Measurements from ENCODE around the gene RING1. TPM values are rescaled to one million over a fixed set of nuclear protein-coding genes. Genes with fewer than 3 reads are reported as not detected.
A peak's percentile ranks its signal among the peaks of the same experiment; 100 is the strongest.

RING1 gene
- total RNA-seq, 1 experiment from 2014 or later, result 45.9 TPM

GRCh38 chr6:33198159-33198852, 10.0 kb upstream of the RING1 start:
- Histone ChIP-seq H3K79me2 (ENCODE audit: insufficient read depth, low read length) (peaks cover 59% of the 10 kb centered on the region), H3K4me3 (replicated peaks in 1 of 2; ENCODE audit: low read depth in 1 of 2, low read length in 2 of 2) (no peak overlapping the region), H3K9ac (ENCODE audit: low read length) (peak overlapping the region; percentile 80; the same call in 1 of the 2 replicates), H3K36me3 (ENCODE audit: control insufficient read depth in 1 of 2, insufficient read depth in 2 of 2, low read length in 2 of 2) (peaks cover 34 to 47% of the 10 kb centered on the region in 2 experiments; a peak in 3 of 4 replicates), H4K20me1 (ENCODE audit: insufficient read depth) (no peaks in the 10 kb centered on the region), H3K9me2 (ENCODE audit: insufficient read depth) (no peaks in the 10 kb centered on the region), H2AFZ (ENCODE audit: low read depth, low read length, poor library complexity, severe bottlenecking) (no peak overlapping the region), H3K27ac (ENCODE audit: low read depth, low read length) (peak overlapping the region; percentile 34), H3K4me2 (ENCODE audit: low read length) (peak overlapping the region; percentile 96; the same call in 1 of the 2 replicates), H3K4me1 (ENCODE audit: control insufficient read depth in 1 of 2, insufficient read depth in 2 of 2, low read length in 2 of 2) (peaks cover 26 to 42% of the 10 kb centered on the region in 2 experiments), H3K27me3 (ENCODE audit: insufficient read depth, low read length) (no peaks in the 10 kb centered on the region), H3K9me3 (ENCODE audit: control insufficient read depth in 1 of 2, insufficient read depth in 1 of 2, low read depth in 1 of 2, low read length in 2 of 2) (no peaks in the 10 kb centered on the region)
- RAD21 ChIA-PET (ENCODE audit: low non-redundant PET in 1 of 2, low total read pairs in 2 of 2, uncharacterized antibody in 2 of 2, unreplicated experiment in 2 of 2), result interaction anchor here (0.6 to 0.8 kb wide), 3 partner anchors 8 to 236 kb away, joined by 3 to 4 read pairs (median 3); no protein-coding TSS in a partner anchor
- no peak for DNase-seq (ENCODE audit: low read depth, low spot score)
- intact Hi-C loops (cut with micrococcal nuclease), result no loop called here
- TF ChIP-seq EGR1 (IDR thresholded peaks at IDR 0.05; ENCODE audit: low read depth), result no peak
- no peak for TF ChIP-seq EZH2phosphoT487 (IDR thresholded peaks at IDR 0.05; ENCODE audit: borderline replicate concordance)
- no peak for TF ChIP-seq ELF1 (IDR thresholded peaks at IDR 0.05; ENCODE audit: borderline replicate concordance, low read depth)
- no peak for TF ChIP-seq FOSL1 (IDR thresholded peaks at IDR 0.05; ENCODE audit: low read depth)
- ATAC-seq, result no peak
- CTCF ChIA-PET, result interaction anchor here (0.7 to 1.9 kb wide), 5 partner anchors 15 to 101 kb away, joined by 3 to 9 read pairs (median 3); no protein-coding TSS in a partner anchor
- POLR2A ChIA-PET, result interaction anchor here (1.2 to 2.2 kb wide), 2 partner anchors 50 to 227 kb away, joined by 3 to 7 read pairs; no protein-coding TSS in a partner anchor
- BruUV-seq (replicated peaks), result no TSS peak

- BruUV-seq (replicated peaks), result no TSS peak
- ATAC-seq (no peak), DNase-seq (ENCODE audit: low read depth, low spot score) (no peak)
- Histone ChIP-seq H4K20me1 (ENCODE audit: insufficient read depth) (no peaks in the 10 kb centered on the region), H3K79me2 (ENCODE audit: insufficient read depth, low read length) (peaks cover 65% of the 10 kb centered on the region), H3K36me3 (ENCODE audit: control insufficient read depth in 1 of 2, insufficient read depth in 2 of 2, low read length in 2 of 2) (peaks cover 34 to 52% of the 10 kb centered on the region in 2 experiments; a peak in 3 of 4 replicates), H3K4me2 (ENCODE audit: low read length) (peak overlapping the region; percentile 96), H3K9me2 (ENCODE audit: insufficient read depth) (no peaks in the 10 kb centered on the region), H3K9ac (ENCODE audit: low read length) (peak overlapping the region; percentile 80), H2AFZ (ENCODE audit: low read depth, low read length, poor library complexity, severe bottlenecking) (no peak overlapping the region), H3K4me1 (ENCODE audit: control insufficient read depth in 1 of 2, insufficient read depth in 2 of 2, low read length in 2 of 2) (peaks cover 27 to 47% of the 10 kb centered on the region in 2 experiments), H3K27me3 (ENCODE audit: insufficient read depth, low read length) (no peaks in the 10 kb centered on the region), H3K9me3 (ENCODE audit: control insufficient read depth in 1 of 2, insufficient read depth in 1 of 2, low read depth in 1 of 2, low read length in 2 of 2) (no peaks in the 10 kb centered on the region), H3K27ac (ENCODE audit: low read depth, low read length) (peak overlapping the region; percentile 94; the same call in 1 of the 2 replicates), H3K4me3 (replicated peaks in 1 of 2; ENCODE audit: low read depth in 1 of 2, low read length in 2 of 2) (peak overlapping the region; percentile 63 to 69)
- intact Hi-C loops (cut with micrococcal nuclease), result no loop called here
- ChIA-PET POLR2A (interaction anchor here (1.2 to 2.2 kb wide), 2 partner anchors 49 to 227 kb away, joined by 3 to 7 read pairs; no protein-coding TSS in a partner anchor), CTCF (no interaction called here), RAD21 (ENCODE audit: low non-redundant PET in 1 of 2, low total read pairs in 2 of 2, uncharacterized antibody in 2 of 2, unreplicated experiment in 2 of 2) (interaction anchor here in 1 of 2 experiments (0.7 kb wide), 1 partner anchor 9 kb away, joined by 3 read pairs; no protein-coding TSS in a partner anchor)
- no peak for TF ChIP-seq MAX (IDR thresholded peaks at IDR 0.05)
- no peak for TF ChIP-seq FOSL1 (IDR thresholded peaks at IDR 0.05; ENCODE audit: low read depth)
- TF ChIP-seq SIN3A (IDR thresholded peaks at IDR 0.05; ENCODE audit: low read depth), result no peak
- TF ChIP-seq RAD21 (IDR thresholded peaks at IDR 0.05; ENCODE audit: low read depth), result no peak
- TF ChIP-seq ELF1 (IDR thresholded peaks at IDR 0.05; ENCODE audit: borderline replicate concordance, low read depth), result no peak
- no peak for TF ChIP-seq ZFX (IDR thresholded peaks at IDR 0.05)
- no peak for TF ChIP-seq YY1 (IDR thresholded peaks at IDR 0.05; ENCODE audit: extremely low read depth, insufficient replicate concordance, low read depth, low read length)
- no peak for TF ChIP-seq REST (IDR thresholded peaks at IDR 0.05; ENCODE audit: low read depth)
- TF ChIP-seq CTCF (IDR thresholded peaks at IDR 0.05 in 2 of 3, conservative IDR thresholded peaks at IDR 0.05 in 1 of 3; ENCODE audit: borderline replicate concordance in 1 of 3, insufficient read depth in 1 of 3, low read depth in 2 of 3, low read length in 2 of 3), result no peak
These were observed 9.4 kb upstream of the RING1 start for GRCh38 chr6:33198853-33199436.

Data from HCT116 (cell line).